SK-N-SH treated with all-trans-retinoic acid at 6 μM for 48 hours (cell line): ENCODE measurements around the gene CENPB.
A peak's percentile ranks its signal among the peaks of the same experiment; 100 is the strongest.

Experiments
- ATAC-seq: fragments of 200-7000 bp; cut with Tn5 transposase; 3 replicates; pipeline ENCODE4 v1.9.1; 2020; ENCODE audit warnings: mild to moderate bottlenecking, moderate library complexity
- ARNTL ChIP-seq: fragments of 450-650 bp; formaldehyde crosslinking; IDR thresholded peaks from 2 replicates; pipeline ENCODE4 v1.5.0; 2020; ENCODE audit warnings: low read depth, mild to moderate bottlenecking, moderate library complexity, borderline replicate concordance
- BACH2 ChIP-seq: fragments of 250-450 bp; sonication (Bioruptor Pico); IDR thresholded peaks from 2 replicates; pipeline ENCODE4 v1.9.0; 2021; ENCODE audit warnings: mild to moderate bottlenecking, borderline replicate concordance
- CREB5 ChIP-seq: fragments of 250-450 bp; sonication (Bioruptor Pico); IDR thresholded peaks from 2 replicates; pipeline ENCODE4 v1.5.1; 2020; ENCODE audit warnings: low read depth, mild to moderate bottlenecking, moderate library complexity
- CSDC2 ChIP-seq: fragments of 250-450 bp; sonication (Bioruptor Pico); IDR thresholded peaks from 2 replicates; pipeline ENCODE4 v1.5.0; 2020; ENCODE audit warnings: mild to moderate bottlenecking, moderate library complexity
- CSRNP3 ChIP-seq: fragments of 250-450 bp; sonication (Bioruptor Pico); IDR thresholded peaks from 2 replicates; pipeline ENCODE4 v1.5.1; 2021; ENCODE audit warnings: mild to moderate bottlenecking, moderate library complexity
- ESRRG ChIP-seq: fragments of 250-450 bp; sonication (Bioruptor Pico); IDR thresholded peaks from 2 replicates; pipeline ENCODE4 v1.6.1; 2021; ENCODE audit warnings: mild to moderate bottlenecking
- GLIS3 ChIP-seq: fragments of 250-450 bp; sonication (Bioruptor Pico); IDR thresholded peaks from 2 replicates; pipeline ENCODE4 v1.5.0; 2020; ENCODE audit warnings: mild to moderate bottlenecking, moderate library complexity
- ISL1 ChIP-seq: fragments of 250-450 bp; sonication (Bioruptor Pico); IDR thresholded peaks from 2 replicates; pipeline ENCODE4 v2.1.2; 2022; ENCODE audit warnings: mild to moderate bottlenecking, moderate library complexity
- OSR1 ChIP-seq: fragments of 250-450 bp; sonication (Bioruptor Pico); IDR thresholded peaks from 2 replicates; pipeline ENCODE4 v1.8.0; 2022; ENCODE audit warnings: moderate library complexity, mild to moderate bottlenecking, inconsistent platforms
- PPARA ChIP-seq: fragments of 250-450 bp; sonication (Bioruptor Pico); IDR thresholded peaks from 2 replicates; pipeline ENCODE4 v1.5.0; 2020; ENCODE audit warnings: mild to moderate bottlenecking, borderline replicate concordance
- RARB ChIP-seq: fragments of 250-450 bp; sonication (Bioruptor Pico); IDR thresholded peaks from 2 replicates; pipeline ENCODE4 v1.8.0; 2021; ENCODE audit warnings: mild to moderate bottlenecking, moderate library complexity
- SNAI2 ChIP-seq: fragments of 250-450 bp; sonication (Bioruptor Pico); IDR thresholded peaks from 2 replicates; pipeline ENCODE4 v1.5.0; 2020; ENCODE audit warnings: mild to moderate bottlenecking, moderate library complexity
- TCF4 ChIP-seq: fragments of 250-450 bp; sonication (Bioruptor Pico); IDR thresholded peaks from 2 replicates; pipeline ENCODE4 v1.8.0; 2021; ENCODE audit warnings: mild to moderate bottlenecking, moderate library complexity, borderline replicate concordance
- TOX ChIP-seq: fragments of 250-450 bp; sonication (Bioruptor Pico); IDR thresholded peaks from 2 replicates; pipeline ENCODE4 v1.8.0; 2021; ENCODE audit warnings: mild to moderate bottlenecking, moderate library complexity, borderline replicate concordance
- ZC3H10 ChIP-seq: fragments of 250-450 bp; sonication (Bioruptor Pico); IDR thresholded peaks from 2 replicates; pipeline ENCODE4 v1.5.1; 2021; ENCODE audit warnings: mild to moderate bottlenecking, moderate library complexity
- ZFP3 ChIP-seq: fragments of 250-450 bp; sonication (Bioruptor Pico); IDR thresholded peaks from 2 replicates; pipeline ENCODE4 v1.5.0; 2020; ENCODE audit warnings: mild to moderate bottlenecking, moderate library complexity
- ZFP30 ChIP-seq: fragments of 450-650 bp; formaldehyde crosslinking; IDR thresholded peaks from 2 replicates; pipeline ENCODE4 v1.5.0; 2022; ENCODE audit warnings: mild to moderate bottlenecking, moderate library complexity
- ZNF565 ChIP-seq: fragments of 450-650 bp; formaldehyde crosslinking; conservative IDR thresholded peaks from 2 replicates; pipeline ENCODE4 v1.5.0; 2020; ENCODE audit warnings: low read depth, mild to moderate bottlenecking, moderate library complexity
- ZNF70 ChIP-seq: fragments of 450-650 bp; formaldehyde crosslinking; IDR thresholded peaks from 2 replicates; pipeline ENCODE4 v1.5.0; 2020; ENCODE audit warnings: mild to moderate bottlenecking, moderate library complexity
- ZNF8 ChIP-seq: fragments of 450-650 bp; formaldehyde crosslinking; IDR thresholded peaks from 2 replicates; pipeline ENCODE4 v1.5.0; 2020; ENCODE audit warnings: mild to moderate bottlenecking, moderate library complexity
- TF ChIP-seq, protein P1 (sequence below): fragments of 250-450 bp; sonication (Bioruptor Pico); IDR thresholded peaks from 2 replicates; pipeline ENCODE4 v1.8.0; 2021; ENCODE audit warnings: low read depth, mild to moderate bottlenecking, moderate library complexity, borderline replicate concordance
- TF ChIP-seq, protein P2 (sequence below): fragments of 250-450 bp; sonication (Bioruptor Pico); IDR thresholded peaks from 2 replicates; pipeline ENCODE4 v1.5.0; 2020; ENCODE audit warnings: mild to moderate bottlenecking, moderate library complexity

The CENPB gene

GRCh38 chr20:3739054-3739925 lies 47.2 kb downstream of the CENPB start:
- peak; percentile 42 for ATAC-seq
- TF ChIP-seq ESRRG (CRISPR knock-in tag) (no peak), TCF4 (CRISPR knock-in tag) (no peak), ZNF565 (no peak), ZNF8 (no peak), ZNF70 (CRISPR knock-in tag) (no peak), PPARA (CRISPR knock-in tag) (no peak), BACH2 (CRISPR knock-in tag) (no peak), ISL1 (CRISPR knock-in tag) (no peak), ARNTL (CRISPR knock-in tag) (no peak), ZC3H10 (CRISPR knock-in tag) (no peak), TOX (CRISPR knock-in tag) (no peak), RARB (CRISPR knock-in tag) (no peak), SNAI2 (CRISPR knock-in tag) (no peak), CREB5 (CRISPR knock-in tag) (no peak), GLIS3 (CRISPR knock-in tag) (no peak), CSDC2 (CRISPR knock-in tag) (no peak), ZFP3 (no peak), ZFP30 (CRISPR knock-in tag) (no peak)
- TF ChIP-seq, protein P1, sequence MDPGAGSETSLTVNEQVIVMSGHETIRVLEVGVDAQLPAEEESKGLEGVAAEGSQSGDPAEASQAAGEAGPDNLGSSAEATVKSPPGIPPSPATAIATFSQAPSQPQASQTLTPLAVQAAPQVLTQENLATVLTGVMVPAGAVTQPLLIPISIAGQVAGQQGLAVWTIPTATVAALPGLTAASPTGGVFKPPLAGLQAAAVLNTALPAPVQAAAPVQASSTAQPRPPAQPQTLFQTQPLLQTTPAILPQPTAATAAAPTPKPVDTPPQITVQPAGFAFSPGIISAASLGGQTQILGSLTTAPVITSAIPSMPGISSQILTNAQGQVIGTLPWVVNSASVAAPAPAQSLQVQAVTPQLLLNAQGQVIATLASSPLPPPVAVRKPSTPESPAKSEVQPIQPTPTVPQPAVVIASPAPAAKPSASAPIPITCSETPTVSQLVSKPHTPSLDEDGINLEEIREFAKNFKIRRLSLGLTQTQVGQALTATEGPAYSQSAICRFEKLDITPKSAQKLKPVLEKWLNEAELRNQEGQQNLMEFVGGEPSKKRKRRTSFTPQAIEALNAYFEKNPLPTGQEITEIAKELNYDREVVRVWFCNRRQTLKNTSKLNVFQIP (CRISPR knock-in tag), result no peak
- TF ChIP-seq, protein P2, sequence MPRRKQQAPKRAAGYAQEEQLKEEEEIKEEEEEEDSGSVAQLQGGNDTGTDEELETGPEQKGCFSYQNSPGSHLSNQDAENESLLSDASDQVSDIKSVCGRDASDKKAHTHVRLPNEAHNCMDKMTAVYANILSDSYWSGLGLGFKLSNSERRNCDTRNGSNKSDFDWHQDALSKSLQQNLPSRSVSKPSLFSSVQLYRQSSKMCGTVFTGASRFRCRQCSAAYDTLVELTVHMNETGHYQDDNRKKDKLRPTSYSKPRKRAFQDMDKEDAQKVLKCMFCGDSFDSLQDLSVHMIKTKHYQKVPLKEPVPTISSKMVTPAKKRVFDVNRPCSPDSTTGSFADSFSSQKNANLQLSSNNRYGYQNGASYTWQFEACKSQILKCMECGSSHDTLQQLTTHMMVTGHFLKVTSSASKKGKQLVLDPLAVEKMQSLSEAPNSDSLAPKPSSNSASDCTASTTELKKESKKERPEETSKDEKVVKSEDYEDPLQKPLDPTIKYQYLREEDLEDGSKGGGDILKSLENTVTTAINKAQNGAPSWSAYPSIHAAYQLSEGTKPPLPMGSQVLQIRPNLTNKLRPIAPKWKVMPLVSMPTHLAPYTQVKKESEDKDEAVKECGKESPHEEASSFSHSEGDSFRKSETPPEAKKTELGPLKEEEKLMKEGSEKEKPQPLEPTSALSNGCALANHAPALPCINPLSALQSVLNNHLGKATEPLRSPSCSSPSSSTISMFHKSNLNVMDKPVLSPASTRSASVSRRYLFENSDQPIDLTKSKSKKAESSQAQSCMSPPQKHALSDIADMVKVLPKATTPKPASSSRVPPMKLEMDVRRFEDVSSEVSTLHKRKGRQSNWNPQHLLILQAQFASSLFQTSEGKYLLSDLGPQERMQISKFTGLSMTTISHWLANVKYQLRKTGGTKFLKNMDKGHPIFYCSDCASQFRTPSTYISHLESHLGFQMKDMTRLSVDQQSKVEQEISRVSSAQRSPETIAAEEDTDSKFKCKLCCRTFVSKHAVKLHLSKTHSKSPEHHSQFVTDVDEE (CRISPR knock-in tag), result no peak
- TF ChIP-seq, all 23 proteins: peak for 0

DNA sequence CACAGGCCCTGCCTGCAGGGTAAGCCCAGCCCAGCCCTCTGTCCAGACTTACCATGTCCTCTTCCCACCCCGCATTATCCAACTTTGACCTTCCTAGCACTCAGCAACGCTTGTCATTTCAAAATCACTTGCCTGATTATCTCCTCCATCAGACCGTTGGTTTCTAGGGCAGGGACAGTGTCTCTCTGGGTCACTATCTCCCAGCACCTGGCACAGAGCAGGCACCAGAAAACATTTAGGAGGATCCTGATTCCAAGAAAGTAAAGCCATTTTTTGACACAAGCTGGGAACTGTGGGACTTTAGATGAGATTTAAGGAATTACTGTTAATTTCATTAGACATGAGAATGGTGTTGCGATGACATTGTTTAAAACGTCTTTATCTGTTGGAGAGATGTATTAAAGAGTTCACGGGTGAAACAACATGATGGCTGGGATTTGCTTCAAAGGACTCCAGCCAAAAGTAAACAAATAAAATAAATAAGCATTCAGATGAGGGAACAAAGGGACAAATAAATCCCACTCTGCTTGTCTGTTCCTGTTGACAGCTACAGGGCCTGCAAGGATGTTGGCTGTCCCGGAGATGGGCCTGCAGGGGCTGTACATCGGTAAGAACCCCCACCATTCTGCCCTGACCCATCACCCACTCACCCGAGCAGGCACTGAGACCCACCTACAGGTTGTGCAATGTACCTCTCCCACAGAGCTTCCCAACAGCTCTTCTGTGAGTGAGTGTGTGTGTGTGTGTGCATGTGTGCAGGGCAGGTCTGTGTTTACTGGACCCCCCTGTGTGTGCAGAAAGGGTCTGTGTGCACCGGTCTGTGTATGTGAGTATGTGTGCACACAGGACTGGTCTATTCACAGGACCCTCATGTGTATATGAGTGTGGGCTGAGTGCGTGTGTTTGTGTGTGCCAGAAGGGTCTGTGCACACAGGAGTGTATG lies 48.2 kb downstream of the CENPB start:
- no peak for TF ChIP-seq BACH2 (CRISPR knock-in tag)
- no peak for TF ChIP-seq ISL1 (CRISPR knock-in tag)
- TF ChIP-seq TCF4 (CRISPR knock-in tag), result no peak
- TF ChIP-seq ESRRG (CRISPR knock-in tag), result no peak
- no peak for TF ChIP-seq CSRNP3 (CRISPR knock-in tag)
- ATAC-seq, result no peak; the same call in 2 of the 3 replicates

DNA sequence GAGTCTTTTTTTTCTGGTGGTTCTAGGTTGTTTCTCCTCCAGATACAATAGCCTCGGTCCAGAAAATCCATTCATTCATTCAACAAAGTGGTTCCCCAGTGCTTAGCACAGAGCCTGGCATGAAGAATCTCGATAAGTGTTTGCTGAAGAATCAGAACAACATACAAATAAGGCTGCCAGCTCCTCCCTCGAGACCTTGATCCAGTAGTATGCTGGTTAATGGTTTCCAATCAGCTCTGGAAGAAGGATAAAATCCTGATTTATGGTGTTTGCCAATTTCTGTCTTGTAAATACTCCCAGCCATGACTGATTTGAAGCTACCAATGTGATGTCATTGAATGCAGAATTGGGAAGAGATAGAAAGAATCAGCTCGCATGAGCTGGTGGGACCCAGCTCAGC lies 50.8 kb downstream of the CENPB start:
- ATAC-seq, result no peak
- TF ChIP-seq ZFP3 (no peak), CSDC2 (CRISPR knock-in tag) (no peak), TCF4 (CRISPR knock-in tag) (no peak), BACH2 (CRISPR knock-in tag) (no peak), ZNF565 (no peak), ZNF70 (CRISPR knock-in tag) (no peak), ARNTL (CRISPR knock-in tag) (no peak), SNAI2 (CRISPR knock-in tag) (no peak), PPARA (CRISPR knock-in tag) (no peak), ZFP30 (CRISPR knock-in tag) (no peak), CREB5 (CRISPR knock-in tag) (no peak), OSR1 (CRISPR knock-in tag) (no peak), ZC3H10 (CRISPR knock-in tag) (no peak), TOX (CRISPR knock-in tag) (no peak), GLIS3 (CRISPR knock-in tag) (no peak)
- TF ChIP-seq, all 23 proteins: peak for 0
